Vagina (tissue), 2 donors: ENCODE results near the gene APOA4.

Experiments used
- CTCF ChIP-seq, 3 experiments: fragments of 450-650 bp in 2 of 3; fragments of 200-600 bp in 1 of 3; sonication (generic) in 1 of 3; IDR thresholded peaks; one replicate each; pipeline ENCODE4 v1.5.1; 2017 to 2019; ENCODE audit warnings: antibody characterized with exemption in 3 of 3, mild to moderate bottlenecking in 2 of 3, moderate library complexity in 2 of 3
- POLR2A ChIP-seq, 2 donors: fragments of 450-650 bp; IDR thresholded peaks; one replicate each; pipeline ENCODE4 v1.6.1; 2017; ENCODE audit warnings: antibody characterized with exemption in 2 of 2, mild to moderate bottlenecking in 2 of 2, moderate library complexity in 2 of 2

GRCh38 chr11:116849486-116849885 lies 26.4 kb upstream of the APOA4 start:
- TF ChIP-seq POLR2A (IDR thresholded peaks at IDR 0.05) (no peak), CTCF (IDR thresholded peaks at IDR 0.05) (no peak)
